ENCODE data around the gene RESF1.

The RESF1 gene

GRCh38 chr12:31966558-31967205, 7.5 kb downstream of the RESF1 start:
- Histone ChIP-seq H3K4me3 (peak overlapping the region in 1 of 10 experiments; percentile 18; a peak in 1 of 20 replicates), H3K4me2 (peak overlapping the region in 3 of 11 experiments; percentile 32 to 98 (median 86); a peak in 6 of 22 replicates), H3K9me3 (replicated peaks in 1 of 11) (peaks cover 60 to 87% (median 78%) of the 10 kb centered on the region in 11 experiments), H4K20me1 (peaks cover 10 to 97% (median 32%) of the 10 kb centered on the region in 11 experiments; a peak in 19 of 22 replicates), H3K36me3 (peaks cover 86 to 97% (median 89%) of the 10 kb centered on the region in 11 experiments), H3K4me1 (peaks cover 3 to 77% (median 14%) of the 10 kb centered on the region in 10 experiments), H3K9ac (no peak overlapping the region; a peak in 1 of 22 replicates), H3K27me3 (no peaks in the 10 kb centered on the region), H3K27ac (no peak overlapping the region)
- TF ChIP-seq Cebpa-rat (IDR thresholded peaks at IDR 0.05) = no peak

- H3K4me3 ChIP-seq = no peak overlapping the region
- peaks cover 69 to 93% (median 87%) of the 10 kb centered on the region in 11 experiments for H3K9me3 ChIP-seq (replicated peaks in 1 of 11)
- H3K36me3 ChIP-seq = peaks cover 86 to 97% (median 89%) of the 10 kb centered on the region in 11 experiments
- 0 out of 22 replicates have a peak overlapping the region, but pooled peaks of 1 of the 11 experiments have one; percentile 12 for H3K27ac ChIP-seq
- H3K27me3 ChIP-seq = no peaks in the 10 kb centered on the region
- peaks cover 0 to 68% (median 10%) of the 10 kb centered on the region in 10 experiments; a peak in 11 of 20 replicates for H3K4me1 ChIP-seq
- H3K9ac ChIP-seq = no peak overlapping the region
- no peak for TF ChIP-seq Cebpa-rat (IDR thresholded peaks at IDR 0.05)
- peaks cover 10 to 97% (median 29%) of the 10 kb centered on the region in 11 experiments; a peak in 17 of 22 replicates for H4K20me1 ChIP-seq
- H3K4me2 ChIP-seq = peak overlapping the region in 7 of 11 experiments; percentile 1 to 86 (median 54); a peak in 10 of 22 replicates
Measured at GRCh38 chr12:31967539-31967938, 8.3 kb downstream of the RESF1 start.

GRCh38 chr12:31970199-31970598, 11.0 kb downstream of the RESF1 start:
- peaks cover 0 to 41% (median 10%) of the 10 kb centered on the region in 10 experiments; a peak in 11 of 20 replicates for H3K4me1 ChIP-seq
- no peak for TF ChIP-seq Cebpa-rat (IDR thresholded peaks at IDR 0.05)
- peaks cover 86 to 97% (median 89%) of the 10 kb centered on the region in 11 experiments for H3K36me3 ChIP-seq
- no peak overlapping the region for H3K27ac ChIP-seq
- H3K4me3 ChIP-seq = peak overlapping the region in 2 of 10 experiments; percentile 12 to 15; a peak in 3 of 20 replicates
- peaks cover 10 to 94% (median 22%) of the 10 kb centered on the region in 11 experiments; a peak in 17 of 22 replicates for H4K20me1 ChIP-seq
- H3K9ac ChIP-seq = no peak overlapping the region
- peaks cover 72 to 93% (median 87%) of the 10 kb centered on the region in 11 experiments for H3K9me3 ChIP-seq (replicated peaks in 1 of 11)
- H3K4me2 ChIP-seq = no peak overlapping the region
- no peaks in the 10 kb centered on the region for H3K27me3 ChIP-seq

- H3K4me1 ChIP-seq = peaks cover 0 to 9% (median 0%) of the 10 kb centered on the region in 10 experiments; a peak in 3 of 20 replicates
- H3K4me2 ChIP-seq = no peak overlapping the region
- no peak for TF ChIP-seq Cebpa-rat (IDR thresholded peaks at IDR 0.05)
- no peak overlapping the region for H3K27ac ChIP-seq
- peaks cover 99 to 100% (median 100%) of the 10 kb centered on the region in 11 experiments for H3K36me3 ChIP-seq
- peaks cover 99 to 100% (median 100%) of the 10 kb centered on the region in 11 experiments for H3K9me3 ChIP-seq (replicated peaks in 1 of 11)
- H4K20me1 ChIP-seq = peaks cover 0 to 88% (median 0%) of the 10 kb centered on the region in 11 experiments; a peak in 7 of 22 replicates
- peak overlapping the region in 1 of 10 experiments; percentile 16; a peak in 1 of 20 replicates for H3K4me3 ChIP-seq
- no peak overlapping the region for H3K9ac ChIP-seq
- no peaks in the 10 kb centered on the region for H3K27me3 ChIP-seq
Measured at GRCh38 chr12:31973818-31974217, 14.6 kb downstream of the RESF1 start.

GRCh38 chr12:31974673-31975072, 15.5 kb downstream of the RESF1 start:
- H3K9me3 ChIP-seq (replicated peaks in 1 of 11) = peaks cover 99 to 100% (median 100%) of the 10 kb centered on the region in 11 experiments
- no peak overlapping the region for H3K4me2 ChIP-seq
- no peaks in the 10 kb centered on the region for H3K27me3 ChIP-seq
- H3K4me3 ChIP-seq = peak overlapping the region in 1 of 10 experiments; percentile 16; a peak in 2 of 20 replicates
- H4K20me1 ChIP-seq = peaks cover 0 to 80% (median 0%) of the 10 kb centered on the region in 11 experiments; a peak in 5 of 22 replicates
- no peak overlapping the region for H3K9ac ChIP-seq
- H3K36me3 ChIP-seq = peaks cover 99 to 100% (median 100%) of the 10 kb centered on the region in 11 experiments
- peaks cover 0 to 5% (median 0%) of the 10 kb centered on the region in 10 experiments; a peak in 1 of 20 replicates for H3K4me1 ChIP-seq
- no peak for TF ChIP-seq Cebpa-rat (IDR thresholded peaks at IDR 0.05)
- H3K27ac ChIP-seq = no peak overlapping the region

- Histone ChIP-seq H4K20me1 (peaks cover 0 to 46% (median 0%) of the 10 kb centered on the region in 11 experiments; a peak in 3 of 22 replicates), H3K4me3 (no peak overlapping the region), H3K36me3 (peaks cover 85 to 100% (median 90%) of the 10 kb centered on the region in 11 experiments), H3K4me2 (no peak overlapping the region), H3K27me3 (no peaks in the 10 kb centered on the region), H3K9me3 (replicated peaks in 1 of 11) (peaks cover 46 to 71% (median 59%) of the 10 kb centered on the region in 11 experiments), H3K27ac (no peak overlapping the region), H3K9ac (no peak overlapping the region), H3K4me1 (peaks cover 0 to 7% (median 0%) of the 10 kb centered on the region in 10 experiments; a peak in 2 of 20 replicates)
- TF ChIP-seq Cebpa-rat (IDR thresholded peaks at IDR 0.05) = no peak
Measured at GRCh38 chr12:31984806-31985591, 25.8 kb downstream of the RESF1 start.

- Histone ChIP-seq H3K4me2 (no peak overlapping the region), H3K27ac (no peak overlapping the region), H4K20me1 (peaks cover 0 to 52% (median 0%) of the 10 kb centered on the region in 11 experiments; a peak in 5 of 22 replicates), H3K4me3 (no peak overlapping the region), H3K36me3 (peaks cover 85 to 100% (median 90%) of the 10 kb centered on the region in 11 experiments), H3K9ac (no peak overlapping the region), H3K4me1 (peaks cover 0 to under 1% (median 0%) of the 10 kb centered on the region in 10 experiments; a peak in 1 of 20 replicates), H3K9me3 (replicated peaks in 1 of 11) (peaks cover 38 to 63% (median 50%) of the 10 kb centered on the region in 11 experiments), H3K27me3 (no peaks in the 10 kb centered on the region)
- TF ChIP-seq Cebpa-rat (IDR thresholded peaks at IDR 0.05) = no peak
Measured at GRCh38 chr12:31985832-31986231, 26.6 kb downstream of the RESF1 start.

GRCh38 chr12:31989571-31990362, 30.6 kb downstream of the RESF1 start:
- peaks cover 84 to 100% (median 90%) of the 10 kb centered on the region in 11 experiments for H3K36me3 ChIP-seq

More at GRCh38 chr12:31989571-31990362, 30.6 kb downstream of the RESF1 start:
- Histone ChIP-seq H3K27me3 (no peaks in the 10 kb centered on the region), H4K20me1 (peaks cover 0 to 82% (median 0%) of the 10 kb centered on the region in 11 experiments; a peak in 6 of 22 replicates), H3K9me3 (replicated peaks in 1 of 11) (peaks cover 5 to 24% (median 16%) of the 10 kb centered on the region in 11 experiments; a peak in 20 of 22 replicates), H3K4me1 (peaks cover 0 to 4% (median 0%) of the 10 kb centered on the region in 10 experiments; a peak in 1 of 20 replicates), H3K9ac (no peak overlapping the region), H3K27ac (no peak overlapping the region), H3K4me3 (no peak overlapping the region), H3K4me2 (no peak overlapping the region)
- no peak for TF ChIP-seq Cebpa-rat (IDR thresholded peaks at IDR 0.05)
